ENCODE results near the gene FRAS1. TPM values are rescaled to one million over a fixed set of nuclear protein-coding genes. Genes with fewer than 3 reads are reported as not detected.
"Not testable (repeated sequence)": the region's sequence is repeated elsewhere in the genome, so short reads cannot be mapped to it uniquely, and the experiment has no call there.

FRAS1 gene, protein sequence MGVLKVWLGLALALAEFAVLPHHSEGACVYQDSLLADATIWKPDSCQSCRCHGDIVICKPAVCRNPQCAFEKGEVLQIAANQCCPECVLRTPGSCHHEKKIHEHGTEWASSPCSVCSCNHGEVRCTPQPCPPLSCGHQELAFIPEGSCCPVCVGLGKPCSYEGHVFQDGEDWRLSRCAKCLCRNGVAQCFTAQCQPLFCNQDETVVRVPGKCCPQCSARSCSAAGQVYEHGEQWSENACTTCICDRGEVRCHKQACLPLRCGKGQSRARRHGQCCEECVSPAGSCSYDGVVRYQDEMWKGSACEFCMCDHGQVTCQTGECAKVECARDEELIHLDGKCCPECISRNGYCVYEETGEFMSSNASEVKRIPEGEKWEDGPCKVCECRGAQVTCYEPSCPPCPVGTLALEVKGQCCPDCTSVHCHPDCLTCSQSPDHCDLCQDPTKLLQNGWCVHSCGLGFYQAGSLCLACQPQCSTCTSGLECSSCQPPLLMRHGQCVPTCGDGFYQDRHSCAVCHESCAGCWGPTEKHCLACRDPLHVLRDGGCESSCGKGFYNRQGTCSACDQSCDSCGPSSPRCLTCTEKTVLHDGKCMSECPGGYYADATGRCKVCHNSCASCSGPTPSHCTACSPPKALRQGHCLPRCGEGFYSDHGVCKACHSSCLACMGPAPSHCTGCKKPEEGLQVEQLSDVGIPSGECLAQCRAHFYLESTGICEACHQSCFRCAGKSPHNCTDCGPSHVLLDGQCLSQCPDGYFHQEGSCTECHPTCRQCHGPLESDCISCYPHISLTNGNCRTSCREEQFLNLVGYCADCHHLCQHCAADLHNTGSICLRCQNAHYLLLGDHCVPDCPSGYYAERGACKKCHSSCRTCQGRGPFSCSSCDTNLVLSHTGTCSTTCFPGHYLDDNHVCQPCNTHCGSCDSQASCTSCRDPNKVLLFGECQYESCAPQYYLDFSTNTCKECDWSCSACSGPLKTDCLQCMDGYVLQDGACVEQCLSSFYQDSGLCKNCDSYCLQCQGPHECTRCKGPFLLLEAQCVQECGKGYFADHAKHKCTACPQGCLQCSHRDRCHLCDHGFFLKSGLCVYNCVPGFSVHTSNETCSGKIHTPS (N-terminal part only)
- total RNA-seq, result 2.5 TPM
- long read RNA-seq, result 0 reads

- DNase-seq (peak; percentile 42), ATAC-seq (ENCODE audit: poor library complexity) (peak; percentile 59)
- intact Hi-C loops (cut with DNase I), result no loop called here
Observed at GRCh38 chr4:78057135-78057599, at the start of gene FRAS1. Gene FRAS1, plus strand, starts transcription at chr4:78057323. Its CDS starts 687 bp downstream, at chr4:78058010.

DNA sequence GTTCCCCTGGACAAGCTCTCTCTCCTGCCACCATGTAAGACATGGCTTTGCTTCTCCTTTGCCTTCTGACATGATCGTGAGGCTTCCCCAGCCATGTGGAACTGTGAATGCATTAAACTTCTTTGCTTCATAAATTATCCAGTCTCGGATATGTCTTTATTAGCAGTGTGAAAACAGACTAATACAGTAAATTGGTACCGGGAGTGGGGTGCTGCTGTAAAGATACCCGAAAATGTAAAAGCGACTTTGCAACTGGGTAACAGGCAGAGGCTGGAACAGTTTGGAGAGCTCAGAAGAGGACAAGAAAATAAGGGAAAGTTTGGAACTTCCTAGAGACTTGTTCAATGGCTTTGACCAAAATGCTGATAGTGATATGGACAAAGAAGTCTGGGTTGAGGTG lies 46.1 kb upstream of the FRAS1 start:
- intact Hi-C loops (cut with DNase I); ATAC-seq (ENCODE audit: poor library complexity); DNase-seq: not testable (repeated sequence)

DNA sequence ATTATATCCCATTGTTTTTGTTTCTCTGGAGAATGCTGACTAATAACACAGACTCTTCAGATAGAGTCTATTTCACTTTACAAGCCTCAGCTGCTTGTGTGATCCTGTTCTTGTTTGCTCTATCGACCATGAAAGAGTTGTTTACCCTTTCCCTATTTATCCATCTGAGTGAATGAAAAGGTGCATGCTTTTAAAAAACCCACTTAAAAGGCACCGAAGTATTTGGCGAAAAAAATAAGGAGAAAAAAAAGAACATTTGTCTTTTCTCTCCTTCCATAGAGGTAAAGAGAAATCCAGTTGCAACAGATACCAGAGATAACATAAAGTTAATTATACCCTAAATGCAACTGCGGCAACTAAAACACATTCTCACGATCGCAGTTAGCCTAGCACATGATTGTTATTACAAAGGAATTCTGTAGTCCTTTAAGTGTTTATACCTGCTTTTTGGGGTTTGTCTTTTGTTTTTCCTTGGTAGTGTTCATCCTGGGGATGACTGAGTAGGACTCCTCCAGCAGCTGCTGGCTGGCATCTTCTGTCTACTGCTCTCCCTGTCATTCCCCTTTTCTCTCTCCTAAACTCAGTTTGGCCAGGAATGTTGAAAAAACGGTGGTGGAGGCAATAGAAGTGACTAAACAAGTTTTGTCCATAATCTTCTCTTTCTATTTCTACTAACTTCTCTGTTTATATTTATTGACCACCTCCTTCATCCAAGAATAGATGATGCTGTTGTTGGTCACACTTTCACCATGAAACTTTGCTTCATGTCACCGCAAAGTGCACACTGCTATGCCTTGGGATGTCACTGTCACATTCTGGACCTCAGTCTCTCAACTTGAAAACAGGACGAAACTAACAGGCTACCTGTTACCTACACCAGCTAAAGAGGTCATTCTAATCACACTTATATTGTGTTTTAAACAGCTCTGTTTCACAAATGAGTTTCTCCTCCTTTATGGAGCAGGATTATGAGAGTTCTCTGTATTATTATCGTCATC lies 41.9 kb upstream of the FRAS1 start:
- no peak for DNase-seq
- intact Hi-C loops (cut with DNase I), result no loop called here
- ATAC-seq (ENCODE audit: poor library complexity), result no peak

DNA sequence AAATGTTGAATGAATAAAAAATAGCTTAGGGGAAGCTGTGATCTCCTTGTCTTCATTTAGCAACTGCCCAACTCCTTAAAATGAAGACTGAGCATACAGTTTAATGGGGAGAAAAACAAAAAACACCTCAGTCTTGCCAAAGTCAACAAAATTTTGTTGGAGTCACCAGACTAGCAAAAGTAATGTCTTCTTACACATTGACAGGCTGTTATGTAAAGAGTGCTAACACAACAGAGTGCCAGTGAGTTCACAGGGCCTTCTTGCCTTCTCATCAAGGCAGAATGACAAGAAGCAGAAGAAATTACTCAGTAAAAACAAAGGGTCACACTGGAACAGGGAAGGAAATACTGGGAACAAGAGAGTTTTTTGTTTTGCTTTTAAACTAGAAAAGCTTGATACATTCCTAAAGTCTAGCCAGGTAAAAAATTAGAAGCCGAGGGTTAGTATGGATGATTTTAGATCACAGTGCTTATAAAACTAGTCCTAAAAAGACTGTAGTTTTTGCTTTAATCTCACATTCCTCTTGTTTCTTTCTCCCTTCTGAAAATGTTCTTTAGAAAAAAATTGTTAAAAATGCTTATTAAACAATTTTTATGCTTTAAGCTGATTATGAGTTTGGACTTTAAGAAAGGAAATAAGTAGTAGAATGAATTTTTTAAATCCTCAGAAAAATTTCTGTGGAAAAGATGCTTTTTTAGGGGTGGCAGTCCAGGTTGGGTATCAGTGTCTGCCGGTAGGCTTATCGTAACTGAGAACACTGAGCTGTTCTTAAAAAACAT lies 38.7 kb upstream of the FRAS1 start:
- ATAC-seq (ENCODE audit: poor library complexity) (no peak), DNase-seq (no peak)
- intact Hi-C loops (cut with DNase I), result no loop called here

DNA sequence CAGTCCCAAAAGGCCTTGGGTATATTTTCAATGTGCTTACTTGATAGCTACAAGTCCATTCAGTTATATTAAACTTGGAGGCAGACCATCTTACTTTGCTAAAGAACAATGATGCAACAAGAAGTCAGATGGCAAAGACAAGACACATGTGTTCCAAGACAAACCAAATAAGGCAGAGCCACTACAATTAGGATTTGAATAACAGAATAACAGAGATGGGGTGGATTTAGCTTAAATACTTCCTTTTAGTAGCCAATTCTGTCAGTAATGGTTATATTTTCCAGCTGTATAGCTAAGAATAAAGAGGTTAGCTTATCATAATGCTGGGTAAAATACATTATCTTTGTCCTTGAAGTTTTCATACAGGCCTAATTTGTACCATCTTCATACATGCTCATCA lies 37.7 kb upstream of the FRAS1 start:
- DNase-seq (no peak), ATAC-seq (ENCODE audit: poor library complexity) (no peak)
- intact Hi-C loops (cut with DNase I), result no loop called here

DNA sequence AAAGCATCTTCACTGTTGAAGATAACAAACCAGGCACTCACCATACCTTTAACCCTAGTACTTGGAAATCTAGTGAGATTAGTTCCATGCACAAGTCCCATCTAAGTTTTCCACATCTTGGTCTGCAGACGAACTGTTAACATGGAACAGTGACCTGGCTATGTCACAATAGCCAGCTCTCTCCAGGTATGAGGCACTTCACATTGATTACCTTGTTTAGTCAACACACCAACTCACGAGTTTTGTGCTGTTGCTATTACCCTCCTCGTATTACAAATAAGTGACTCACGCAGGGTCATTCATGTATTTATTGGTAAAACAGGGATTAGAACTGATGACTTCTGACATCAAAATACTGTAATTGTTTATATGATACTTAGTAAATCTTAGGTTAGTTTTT lies 36.4 kb upstream of the FRAS1 start:
- ATAC-seq (ENCODE audit: poor library complexity), result no peak
- intact Hi-C loops (cut with DNase I), result no loop called here
- no peak for DNase-seq

DNA sequence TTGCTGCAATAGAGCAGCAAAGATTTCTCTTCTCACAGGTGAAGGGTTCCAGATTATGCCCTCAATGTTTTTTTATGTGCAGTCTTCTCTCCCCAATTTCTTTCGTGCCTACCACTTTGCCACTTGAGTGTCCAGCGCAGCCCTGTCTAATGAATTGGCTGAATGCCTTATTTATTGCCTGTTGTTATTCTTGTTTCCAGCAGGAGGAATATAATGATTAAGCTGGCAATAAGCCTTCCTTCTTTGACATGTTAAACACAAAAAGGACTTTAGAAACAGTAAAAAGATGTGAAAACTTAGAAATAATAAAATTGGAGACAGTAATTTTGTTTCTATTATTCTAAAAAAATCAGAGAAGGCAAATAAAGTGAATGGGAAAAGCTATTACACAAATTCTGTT lies 34.6 kb upstream of the FRAS1 start:
- intact Hi-C loops (cut with DNase I), result no loop called here
- ATAC-seq (ENCODE audit: poor library complexity) (no peak), DNase-seq (no peak)

DNA sequence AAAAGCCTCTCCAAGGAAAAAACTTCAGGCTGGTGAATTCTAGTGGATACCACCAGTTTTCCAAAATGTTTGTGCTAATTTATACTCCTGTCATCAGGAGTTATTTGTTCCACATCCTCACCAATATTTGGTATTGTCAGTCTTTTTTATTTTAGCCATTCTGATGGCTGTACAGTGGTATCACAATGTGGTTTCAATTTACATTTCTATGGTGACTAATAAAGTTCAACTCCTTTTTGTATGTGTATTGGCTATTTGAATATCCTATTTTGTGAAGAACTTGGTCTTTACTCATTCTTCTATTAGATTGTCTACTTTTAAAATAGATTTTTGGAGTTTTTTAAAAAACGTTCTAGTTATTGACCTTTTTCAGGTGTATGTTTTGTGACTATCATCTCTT lies 33.0 kb upstream of the FRAS1 start:
- intact Hi-C loops (cut with DNase I), result no loop called here
- ATAC-seq (ENCODE audit: poor library complexity) (no peak), DNase-seq (no peak)

DNA sequence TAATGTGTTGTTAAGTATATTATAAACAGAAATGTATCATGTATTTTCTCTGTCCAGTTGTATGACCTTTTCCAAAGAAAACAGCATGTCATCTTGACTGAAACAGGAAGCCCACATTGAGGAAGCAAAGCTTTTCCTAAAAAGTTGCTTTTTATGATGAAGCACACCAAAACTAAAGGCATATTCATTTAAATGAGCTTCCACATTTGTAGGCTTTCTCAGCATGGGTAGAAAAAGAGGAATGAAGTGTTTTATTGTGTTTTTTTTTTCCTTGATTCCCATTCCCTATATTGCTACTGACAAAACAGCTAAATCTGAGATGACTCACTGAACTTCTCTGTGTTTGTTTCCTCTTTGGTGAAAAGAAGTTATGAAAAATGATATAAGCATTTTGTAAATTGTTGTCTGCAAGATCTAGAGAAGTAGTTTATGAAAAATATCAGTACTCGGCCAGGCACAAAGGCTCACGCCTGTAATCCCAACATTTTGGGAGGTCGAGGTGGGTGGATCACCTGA lies 32.5 kb upstream of the FRAS1 start:
- ATAC-seq (ENCODE audit: poor library complexity) (no peak), DNase-seq (no peak)
- intact Hi-C loops (cut with DNase I), result no loop called here

- DNase-seq (no peak), ATAC-seq (ENCODE audit: poor library complexity) (no peak)
- intact Hi-C loops (cut with DNase I), result no loop called here
Observed at GRCh38 chr4:78031417-78031950, 25.6 kb upstream of the FRAS1 start.

GRCh38 chr4:78032446-78032845 lies 24.7 kb upstream of the FRAS1 start:
- intact Hi-C loops (cut with DNase I), result no loop called here
- no peak for ATAC-seq (ENCODE audit: poor library complexity)
- no peak for DNase-seq

GRCh38 chr4:78032929-78033328 lies 24.2 kb upstream of the FRAS1 start:
- intact Hi-C loops (cut with DNase I), result no loop called here
- no peak for DNase-seq
- ATAC-seq (ENCODE audit: poor library complexity), result no peak

GRCh38 chr4:78033861-78034260 lies 23.3 kb upstream of the FRAS1 start:
- ATAC-seq (ENCODE audit: poor library complexity) (no peak), DNase-seq (no peak)
- intact Hi-C loops (cut with DNase I), result no loop called here

GRCh38 chr4:78038704-78039103 lies 18.4 kb upstream of the FRAS1 start:
- DNase-seq (no peak), ATAC-seq (ENCODE audit: poor library complexity) (peak; percentile 29)
- intact Hi-C loops (cut with DNase I), result no loop called here

DNA sequence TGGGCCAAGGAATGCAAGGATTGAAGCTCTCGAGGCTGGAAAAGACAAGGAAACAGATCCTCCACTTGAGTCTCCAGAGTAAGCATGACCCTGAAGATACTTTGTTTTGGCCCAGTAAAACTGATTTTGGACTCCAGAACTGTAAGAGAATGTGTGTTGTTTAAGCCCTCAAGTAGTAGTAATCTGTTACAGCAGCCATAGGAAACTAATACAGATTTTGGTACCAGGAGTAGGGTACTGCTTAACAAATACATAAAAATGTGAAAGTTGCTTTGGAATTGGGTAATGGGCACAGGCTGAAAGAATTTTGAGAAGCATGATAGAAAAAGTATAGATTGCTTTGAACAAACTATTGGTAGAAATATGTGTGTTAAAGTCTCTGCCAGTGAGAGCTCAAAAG lies 17.4 kb upstream of the FRAS1 start:
- intact Hi-C loops (cut with DNase I), result no loop called here
- no peak for ATAC-seq (ENCODE audit: poor library complexity)
- no peak for DNase-seq

GRCh38 chr4:78040431-78040830 lies 16.7 kb upstream of the FRAS1 start:
- intact Hi-C loops (cut with DNase I), result no loop called here
- ATAC-seq (ENCODE audit: poor library complexity) (no peak), DNase-seq (no peak)

DNA sequence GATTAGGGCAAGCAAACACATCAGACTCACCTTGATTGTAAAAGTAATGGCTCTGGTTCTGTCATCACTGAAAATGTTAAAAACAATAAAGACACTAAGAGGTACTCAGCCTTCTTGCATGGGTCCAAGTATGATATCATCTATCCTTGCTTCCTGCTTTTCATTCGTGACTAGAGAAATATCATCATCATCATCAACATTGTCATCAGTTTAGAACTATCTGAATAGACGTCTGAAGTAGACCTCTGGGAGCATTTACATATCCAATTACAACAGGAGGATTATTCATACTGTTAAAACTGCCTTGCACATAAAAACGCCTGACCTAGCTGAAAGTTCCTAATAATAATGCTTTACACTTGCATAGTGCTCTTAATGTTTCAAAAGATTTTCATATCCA lies 9.8 kb upstream of the FRAS1 start:
- no peak for DNase-seq
- intact Hi-C loops (cut with DNase I), result no loop called here

More for the DNA sequence above, 9.8 kb upstream of the FRAS1 start:
- no peak for ATAC-seq (ENCODE audit: poor library complexity)

Data from Right ventricle myocardium superior (tissue), 1 donor.